ENCODE results near the gene ALG8. TPM values are rescaled to one million over a fixed set of nuclear protein-coding genes. Genes with fewer than 3 reads are reported as not detected.

ALG8 gene
- total and polyA plus RNA-seq, 2 of the 8 experiments (the other 6 are each of a cell fraction or from before 2014, with no cell fraction given), result 66.7 to 84.3 TPM

DNA sequence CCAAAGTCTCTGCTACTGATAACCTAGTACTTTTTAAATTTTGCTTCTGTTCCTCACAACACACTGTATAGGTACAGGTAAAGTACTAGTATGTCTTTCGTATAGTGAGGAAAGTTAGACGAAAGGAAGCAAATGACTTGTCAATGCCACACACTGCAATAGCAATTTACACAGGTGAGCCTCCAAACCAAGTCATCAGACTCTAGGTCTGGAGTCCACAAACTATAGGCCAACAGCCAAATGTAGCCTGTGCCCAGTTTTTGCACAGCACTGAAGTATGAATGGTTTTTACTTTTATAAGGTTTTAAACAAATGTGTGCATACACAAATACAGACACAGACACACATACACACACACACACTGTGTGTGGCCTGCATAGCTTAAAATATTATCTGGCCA, 28.1 kb downstream of the ALG8 start:
- Histone ChIP-seq H3K4me2 (ENCODE audit: insufficient read depth in 1 of 2, low read depth in 2 of 2, low read length in 2 of 2) (no peak overlapping the region), H3K4me3 (ENCODE audit: extremely low read depth in 1 of 4, insufficient read depth in 2 of 4, low read depth in 3 of 4, low read length in 4 of 4) (no peak overlapping the region), H3K79me1 (ENCODE audit: low read depth, low read length) (no peaks in the 10 kb centered on the region; the same call in 1 of the 2 replicates), H3K23ac (ENCODE audit: insufficient read length) (no peak overlapping the region), H2BK120ac (replicated peaks; ENCODE audit: low read depth, low read length) (no peak overlapping the region), H3K23me2 (ENCODE audit: low read depth, low read length) (no peaks in the 10 kb centered on the region; the same call in 1 of the 2 replicates), H2BK5ac (ENCODE audit: low read depth, low read length) (no peak overlapping the region), H4K20me1 (replicated peaks in 1 of 2; ENCODE audit: control insufficient read depth in 1 of 2, insufficient read depth in 2 of 2, low read length in 2 of 2) (no peaks in the 10 kb centered on the region), H2BK20ac (ENCODE audit: low read length) (no peak overlapping the region), H3K4ac (replicated peaks; ENCODE audit: insufficient read length, low read depth, low read length) (no peak overlapping the region), H3K27me3 (replicated peaks in 1 of 4; ENCODE audit: control insufficient read depth in 3 of 4, extremely low read depth in 1 of 4, insufficient read depth in 3 of 4, low read length in 3 of 4) (peaks cover 0 to 1% (median 0%) of the 10 kb centered on the region in 4 experiments; a peak in 1 of 7 replicates), H3K9me3 (ENCODE audit: insufficient read depth in 2 of 2, low read depth in 1 of 2, low read length in 1 of 2) (no peaks in the 10 kb centered on the region), H4K5ac (ENCODE audit: insufficient read length, low read depth, low read length) (no peak overlapping the region), H3K14ac (ENCODE audit: insufficient read length) (no peak overlapping the region), H3K27ac (ENCODE audit: low read depth, low read length) (no peak overlapping the region), H2BK12ac (ENCODE audit: low read depth, low read length) (no peak overlapping the region), H3K18ac (ENCODE audit: extremely low read depth, low read length) (no peak overlapping the region), H3K56ac (replicated peaks; ENCODE audit: insufficient read length, low read depth, low read length) (no peak overlapping the region), H4K8ac (ENCODE audit: extremely low read depth, insufficient read depth, low read length) (no peak overlapping the region), H3K4me1 (replicated peaks in 1 of 4; ENCODE audit: control insufficient read depth in 3 of 4, insufficient read depth in 4 of 4, low read length in 3 of 4) (no peaks in the 10 kb centered on the region), H2AFZ (ENCODE audit: low read length) (no peak overlapping the region), H3K36me3 (ENCODE audit: control insufficient read depth in 2 of 4, insufficient read depth in 4 of 4, low read length in 3 of 4) (peaks cover 2 to 48% (median 19%) of the 10 kb centered on the region in 4 experiments; a peak in 4 of 8 replicates), H3K79me2 (ENCODE audit: control insufficient read depth in 1 of 2, insufficient read depth in 2 of 2, low read length in 2 of 2) (no peaks in the 10 kb centered on the region), H2AK5ac (ENCODE audit: low read depth, low read length) (no peak overlapping the region), H2BK15ac (ENCODE audit: low read length) (no peak overlapping the region), H4K91ac (replicated peaks; ENCODE audit: insufficient read length, low read length) (no peak overlapping the region), H3K9ac (replicated peaks in 1 of 4; ENCODE audit: extremely low read depth in 1 of 4, low read depth in 3 of 4, low read length in 3 of 4) (no peak overlapping the region)
- POLR2A ChIA-PET (ENCODE audit: partially characterized antibody), result no interaction called here
- no peak for DNase-seq (ENCODE audit: low read depth in 1 of 2, low spot score in 2 of 2)
- no peak for FAIRE-seq
- CTCF ChIA-PET (ENCODE audit: partially characterized antibody), result no interaction called here
- WGBS, 2 experiments (ENCODE audit: extremely low coverage in 1 of 2, insufficient coverage in 1 of 2, insufficient read length in 1 of 2, insufficient replicate concordance in 2 of 2, low coverage in 1 of 2, low lambda C conversion rate in 2 of 2, missing lambda C conversion rate in 1 of 2), result 83% methylated on average over 2 of the region's 2 CpGs; no CpG with 5 or more reads in 1 of the 2 experiments
- TF ChIP-seq ASH2L (IDR thresholded peaks at IDR 0.05; ENCODE audit: low read length) (no peak), TCF12 (IDR thresholded peaks at IDR 0.05; ENCODE audit: low read depth, low read length) (no peak), KDM4A (IDR thresholded peaks at IDR 0.05; ENCODE audit: low read depth, low read length, severe bottlenecking) (no peak), SP1 (IDR thresholded peaks at IDR 0.05; ENCODE audit: low read depth, low read length) (no peak), ZNF274 (IDR thresholded peaks at IDR 0.05; ENCODE audit: borderline replicate concordance, extremely low read depth, low read length) (no peak), TBP (IDR thresholded peaks at IDR 0.05; ENCODE audit: low read depth, low read length) (no peak), SP4 (IDR thresholded peaks at IDR 0.05; ENCODE audit: low read length) (no peak), RXRA (IDR thresholded peaks at IDR 0.05; ENCODE audit: insufficient read depth, low read depth, low read length) (no peak), BCL11A (IDR thresholded peaks at IDR 0.05; ENCODE audit: low read depth in 2 of 2, low read length in 2 of 2) (no peak)
- TF ChIP-seq, protein P1, sequence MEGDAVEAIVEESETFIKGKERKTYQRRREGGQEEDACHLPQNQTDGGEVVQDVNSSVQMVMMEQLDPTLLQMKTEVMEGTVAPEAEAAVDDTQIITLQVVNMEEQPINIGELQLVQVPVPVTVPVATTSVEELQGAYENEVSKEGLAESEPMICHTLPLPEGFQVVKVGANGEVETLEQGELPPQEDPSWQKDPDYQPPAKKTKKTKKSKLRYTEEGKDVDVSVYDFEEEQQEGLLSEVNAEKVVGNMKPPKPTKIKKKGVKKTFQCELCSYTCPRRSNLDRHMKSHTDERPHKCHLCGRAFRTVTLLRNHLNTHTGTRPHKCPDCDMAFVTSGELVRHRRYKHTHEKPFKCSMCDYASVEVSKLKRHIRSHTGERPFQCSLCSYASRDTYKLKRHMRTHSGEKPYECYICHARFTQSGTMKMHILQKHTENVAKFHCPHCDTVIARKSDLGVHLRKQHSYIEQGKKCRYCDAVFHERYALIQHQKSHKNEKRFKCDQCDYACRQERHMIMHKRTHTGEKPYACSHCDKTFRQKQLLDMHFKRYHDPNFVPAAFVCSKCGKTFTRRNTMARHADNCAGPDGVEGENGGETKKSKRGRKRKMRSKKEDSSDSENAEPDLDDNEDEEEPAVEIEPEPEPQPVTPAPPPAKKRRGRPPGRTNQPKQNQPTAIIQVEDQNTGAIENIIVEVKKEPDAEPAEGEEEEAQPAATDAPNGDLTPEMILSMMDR (IDR thresholded peaks at IDR 0.05; ENCODE audit: control extremely low read depth in 1 of 3, insufficient read depth in 1 of 3, low read depth in 1 of 3, low read length in 3 of 3), result no peak
- TF ChIP-seq, protein P2, sequence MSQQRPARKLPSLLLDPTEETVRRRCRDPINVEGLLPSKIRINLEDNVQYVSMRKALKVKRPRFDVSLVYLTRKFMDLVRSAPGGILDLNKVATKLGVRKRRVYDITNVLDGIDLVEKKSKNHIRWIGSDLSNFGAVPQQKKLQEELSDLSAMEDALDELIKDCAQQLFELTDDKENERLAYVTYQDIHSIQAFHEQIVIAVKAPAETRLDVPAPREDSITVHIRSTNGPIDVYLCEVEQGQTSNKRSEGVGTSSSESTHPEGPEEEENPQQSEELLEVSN (IDR thresholded peaks at IDR 0.05), result no peak
